ENCODE results near the gene FHOD1. TPM values are rescaled to one million over a fixed set of nuclear protein-coding genes. Genes with fewer than 3 reads are reported as not detected.

Gene FHOD1
- total and polyA plus RNA-seq, 2 of the 13 experiments (the other 11 are each of a cell fraction or from before 2014, with no cell fraction given), result 20.0 to 20.8 TPM

DNA sequence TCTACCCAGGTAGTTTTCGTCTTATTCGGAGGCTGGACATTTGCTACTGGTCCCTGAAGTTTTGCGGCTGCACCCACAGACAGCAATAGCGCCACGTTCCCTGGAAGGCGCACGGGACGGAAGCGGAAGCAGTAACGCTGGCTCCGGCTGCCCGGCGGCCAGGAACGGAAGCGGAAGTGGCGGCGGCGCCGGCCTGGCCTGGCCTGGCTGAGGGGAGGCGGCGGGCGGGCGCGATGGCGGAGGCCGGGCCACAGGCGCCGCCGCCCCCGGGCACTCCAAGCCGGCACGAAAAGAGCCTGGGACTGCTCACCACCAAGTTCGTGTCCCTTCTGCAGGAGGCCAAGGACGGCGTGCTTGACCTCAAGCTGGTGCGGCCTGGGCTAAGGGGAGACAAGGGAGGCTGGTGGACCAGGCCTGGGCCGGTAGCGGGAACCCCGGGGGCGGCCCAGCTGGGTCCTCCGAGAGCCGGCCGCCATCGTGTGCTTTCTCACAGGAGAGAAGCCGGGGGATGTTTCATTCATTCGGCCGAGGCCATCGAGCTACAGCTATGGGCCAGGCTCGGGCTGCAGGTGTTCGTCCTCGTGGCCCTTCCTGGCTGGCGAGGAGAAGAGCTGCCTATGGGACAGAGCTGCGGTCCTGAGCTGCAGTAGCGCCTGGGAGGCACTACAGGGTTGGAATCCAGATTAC is 55.1 kb downstream of the FHOD1 start, which contains the start of gene E2F4 (continued):
- TF ChIP-seq ZFAT (CRISPR knock-in tag; conservative IDR thresholded peaks at IDR 0.05) (0 out of 2 replicates have a peak, but pooled peaks have one; percentile 42), POGK (CRISPR knock-in tag; conservative IDR thresholded peaks at IDR 0.05) (peak; percentile 88), ARNT2 (CRISPR knock-in tag; IDR thresholded peaks at IDR 0.05; ENCODE audit: low read depth) (peak; percentile 85), WIZ (CRISPR knock-in tag; IDR thresholded peaks at IDR 0.05) (peak; percentile 84), ZSCAN21 (CRISPR knock-in tag; IDR thresholded peaks at IDR 0.05; ENCODE audit: borderline replicate concordance) (peak; percentile 85; the same call in 1 of the 2 replicates), GABPB1 (CRISPR knock-in tag; IDR thresholded peaks at IDR 0.05) (peak; percentile 96), TARDBP (CRISPR knock-in tag; IDR thresholded peaks at IDR 0.05) (peak; percentile 63; the same call in 1 of the 2 replicates), SMAD9 (CRISPR knock-in tag; IDR thresholded peaks at IDR 0.05) (0 out of 2 replicates have a peak, but pooled peaks have one; percentile 9), TEF (CRISPR knock-in tag; IDR thresholded peaks at IDR 0.05) (0 out of 2 replicates have a peak, but pooled peaks have one; percentile 38), GMEB1 (CRISPR knock-in tag; IDR thresholded peaks at IDR 0.05; ENCODE audit: borderline replicate concordance) (peak; percentile 84), BCL6 (CRISPR knock-in tag; IDR thresholded peaks at IDR 0.05) (peak; percentile 28; the same call in 1 of the 2 replicates)
- TF ChIP-seq, protein P1, sequence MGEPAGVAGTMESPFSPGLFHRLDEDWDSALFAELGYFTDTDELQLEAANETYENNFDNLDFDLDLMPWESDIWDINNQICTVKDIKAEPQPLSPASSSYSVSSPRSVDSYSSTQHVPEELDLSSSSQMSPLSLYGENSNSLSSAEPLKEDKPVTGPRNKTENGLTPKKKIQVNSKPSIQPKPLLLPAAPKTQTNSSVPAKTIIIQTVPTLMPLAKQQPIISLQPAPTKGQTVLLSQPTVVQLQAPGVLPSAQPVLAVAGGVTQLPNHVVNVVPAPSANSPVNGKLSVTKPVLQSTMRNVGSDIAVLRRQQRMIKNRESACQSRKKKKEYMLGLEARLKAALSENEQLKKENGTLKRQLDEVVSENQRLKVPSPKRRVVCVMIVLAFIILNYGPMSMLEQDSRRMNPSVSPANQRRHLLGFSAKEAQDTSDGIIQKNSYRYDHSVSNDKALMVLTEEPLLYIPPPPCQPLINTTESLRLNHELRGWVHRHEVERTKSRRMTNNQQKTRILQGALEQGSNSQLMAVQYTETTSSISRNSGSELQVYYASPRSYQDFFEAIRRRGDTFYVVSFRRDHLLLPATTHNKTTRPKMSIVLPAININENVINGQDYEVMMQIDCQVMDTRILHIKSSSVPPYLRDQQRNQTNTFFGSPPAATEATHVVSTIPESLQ (CRISPR knock-in tag; conservative IDR thresholded peaks at IDR 0.05), result 0 out of 2 replicates have a peak, but pooled peaks have one; percentile 24
- TF ChIP-seq, protein P2, sequence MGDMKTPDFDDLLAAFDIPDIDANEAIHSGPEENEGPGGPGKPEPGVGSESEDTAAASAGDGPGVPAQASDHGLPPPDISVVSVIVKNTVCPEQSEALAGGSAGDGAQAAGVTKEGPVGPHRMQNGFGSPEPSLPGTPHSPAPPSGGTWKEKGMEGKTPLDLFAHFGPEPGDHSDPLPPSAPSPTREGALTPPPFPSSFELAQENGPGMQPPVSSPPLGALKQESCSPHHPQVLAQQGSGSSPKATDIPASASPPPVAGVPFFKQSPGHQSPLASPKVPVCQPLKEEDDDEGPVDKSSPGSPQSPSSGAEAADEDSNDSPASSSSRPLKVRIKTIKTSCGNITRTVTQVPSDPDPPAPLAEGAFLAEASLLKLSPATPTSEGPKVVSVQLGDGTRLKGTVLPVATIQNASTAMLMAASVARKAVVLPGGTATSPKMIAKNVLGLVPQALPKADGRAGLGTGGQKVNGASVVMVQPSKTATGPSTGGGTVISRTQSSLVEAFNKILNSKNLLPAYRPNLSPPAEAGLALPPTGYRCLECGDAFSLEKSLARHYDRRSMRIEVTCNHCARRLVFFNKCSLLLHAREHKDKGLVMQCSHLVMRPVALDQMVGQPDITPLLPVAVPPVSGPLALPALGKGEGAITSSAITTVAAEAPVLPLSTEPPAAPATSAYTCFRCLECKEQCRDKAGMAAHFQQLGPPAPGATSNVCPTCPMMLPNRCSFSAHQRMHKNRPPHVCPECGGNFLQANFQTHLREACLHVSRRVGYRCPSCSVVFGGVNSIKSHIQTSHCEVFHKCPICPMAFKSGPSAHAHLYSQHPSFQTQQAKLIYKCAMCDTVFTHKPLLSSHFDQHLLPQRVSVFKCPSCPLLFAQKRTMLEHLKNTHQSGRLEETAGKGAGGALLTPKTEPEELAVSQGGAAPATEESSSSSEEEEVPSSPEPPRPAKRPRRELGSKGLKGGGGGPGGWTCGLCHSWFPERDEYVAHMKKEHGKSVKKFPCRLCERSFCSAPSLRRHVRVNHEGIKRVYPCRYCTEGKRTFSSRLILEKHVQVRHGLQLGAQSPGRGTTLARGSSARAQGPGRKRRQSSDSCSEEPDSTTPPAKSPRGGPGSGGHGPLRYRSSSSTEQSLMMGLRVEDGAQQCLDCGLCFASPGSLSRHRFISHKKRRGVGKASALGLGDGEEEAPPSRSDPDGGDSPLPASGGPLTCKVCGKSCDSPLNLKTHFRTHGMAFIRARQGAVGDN (CRISPR knock-in tag; IDR thresholded peaks at IDR 0.05), result peak; percentile 84
